Astrocyte (in vitro differentiated cells and primary cell): ENCODE results near the gene PPM1N. TPM values are rescaled to one million over a fixed set of nuclear protein-coding genes. Genes with fewer than 3 reads are reported as not detected.

Experiments used
- total RNA-seq: library from RNA; stranded (reverse); gene quantifications from 2 replicates; pipeline ENCODE4 v1.2.1, GENCODE V29; 2021

Gene PPM1N
- total RNA-seq, 1 donor from 2014 or later: 1.3 TPM

Other genes with a start within 250 kb of the PPM1N start
- gene MARK4, start 247.2 kb upstream of the PPM1N start, total RNA-seq: 60.3 and 61.0 TPM in 2 replicates
- gene CKM, start 175.6 kb upstream of the PPM1N start, total RNA-seq: not detected in 2 replicates
- gene KLC3, start 157.7 kb upstream of the PPM1N start, total RNA-seq: 0.62 and 1.2 TPM in 2 replicates
- 38.9 and 44.7 TPM in 2 replicates for gene ERCC2, start 127.9 kb upstream of the PPM1N start, total RNA-seq
- 56.6 and 56.7 TPM in 2 replicates for gene PPP1R13L, start 93.4 kb upstream of the PPM1N start, total RNA-seq
- gene POLR1G, start 91.8 kb upstream of the PPM1N start, total RNA-seq: 10.9 and 12.8 TPM in 2 replicates
- 67.5 and 70.4 TPM in 2 replicates for gene ERCC1, start 74.5 kb upstream of the PPM1N start, total RNA-seq
- 8.2 and 13.3 TPM in 2 replicates for gene FOSB, start 30.4 kb upstream of the PPM1N start, total RNA-seq
- gene RTN2, start 1.4 kb upstream of the PPM1N start, total RNA-seq: 29.1 and 35.3 TPM in 2 replicates
- gene VASP, start 9.0 kb downstream of the PPM1N start, total RNA-seq: 205 and 222 TPM in 2 replicates
- 12.4 and 12.8 TPM in 2 replicates for gene OPA3, start 86.4 kb downstream of the PPM1N start, total RNA-seq
- 0.14 and 0.30 TPM in 2 replicates for gene GPR4, start 103.8 kb downstream of the PPM1N start, total RNA-seq
- gene EML2, start 141.0 kb downstream of the PPM1N start, total RNA-seq: 24.6 and 27.8 TPM in 2 replicates
- 4.4 and 4.6 TPM in 2 replicates for gene GIPR, start 169.8 kb downstream of the PPM1N start, total RNA-seq
- gene SNRPD2, start 193.5 kb downstream of the PPM1N start, total RNA-seq: 416 and 459 TPM in 2 replicates
- gene QPCTL, start 194.2 kb downstream of the PPM1N start, total RNA-seq: 21.8 and 23.4 TPM in 2 replicates
- gene FBXO46, start 232.5 kb downstream of the PPM1N start, total RNA-seq: 19.6 and 21.1 TPM in 2 replicates
- gene MEIOSIN, start 235.0 kb downstream of the PPM1N start, total RNA-seq: not detected in 2 replicates